Measurements from ENCODE around the gene IQCE.
"Not testable (repeated sequence)": the region's sequence is repeated elsewhere in the genome, so short reads cannot be mapped to it uniquely, and the experiment has no call there.

IQCE gene

GRCh38 chr7:2521952-2522591 is 36.7 kb upstream of the IQCE start:
- DNase-seq (ENCODE audit: low read depth): no peak

DNA sequence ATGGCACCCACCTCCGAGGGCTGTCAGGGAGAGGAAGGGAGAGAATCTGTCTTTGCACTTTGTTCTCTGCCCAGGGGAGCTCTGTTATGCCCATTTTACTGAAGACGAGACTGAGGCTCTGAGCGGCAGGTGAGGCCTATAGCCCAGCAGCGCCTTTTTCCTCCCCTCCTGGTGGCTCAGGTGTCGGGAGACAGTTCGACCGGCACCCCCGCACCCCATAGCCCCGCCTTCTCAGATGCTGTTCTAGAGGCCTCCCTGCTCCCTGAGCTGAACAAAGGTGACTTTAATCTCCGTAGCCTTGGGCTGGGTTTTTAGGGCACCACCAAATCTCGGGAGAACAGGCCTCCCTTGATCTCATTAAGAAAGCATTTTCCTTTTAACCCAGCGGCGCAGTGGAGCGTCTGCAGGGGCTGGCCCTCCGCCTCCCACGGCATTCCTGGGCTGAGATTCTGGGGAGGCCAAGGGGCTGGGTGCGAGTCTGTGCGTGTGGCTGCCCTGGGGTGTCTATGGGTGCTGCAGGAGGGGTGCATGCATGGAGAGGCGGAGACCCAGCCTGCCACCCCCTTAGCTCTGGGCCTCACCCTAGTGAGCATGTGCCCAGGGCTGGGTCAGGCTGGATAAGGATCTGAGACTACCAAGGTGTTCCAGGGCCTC is 35.9 kb upstream of the IQCE start:
- DNase-seq (ENCODE audit: low read depth): no peak

GRCh38 chr7:2523461-2523936 is 35.3 kb upstream of the IQCE start:
- no peak for DNase-seq (ENCODE audit: low read depth)

DNA sequence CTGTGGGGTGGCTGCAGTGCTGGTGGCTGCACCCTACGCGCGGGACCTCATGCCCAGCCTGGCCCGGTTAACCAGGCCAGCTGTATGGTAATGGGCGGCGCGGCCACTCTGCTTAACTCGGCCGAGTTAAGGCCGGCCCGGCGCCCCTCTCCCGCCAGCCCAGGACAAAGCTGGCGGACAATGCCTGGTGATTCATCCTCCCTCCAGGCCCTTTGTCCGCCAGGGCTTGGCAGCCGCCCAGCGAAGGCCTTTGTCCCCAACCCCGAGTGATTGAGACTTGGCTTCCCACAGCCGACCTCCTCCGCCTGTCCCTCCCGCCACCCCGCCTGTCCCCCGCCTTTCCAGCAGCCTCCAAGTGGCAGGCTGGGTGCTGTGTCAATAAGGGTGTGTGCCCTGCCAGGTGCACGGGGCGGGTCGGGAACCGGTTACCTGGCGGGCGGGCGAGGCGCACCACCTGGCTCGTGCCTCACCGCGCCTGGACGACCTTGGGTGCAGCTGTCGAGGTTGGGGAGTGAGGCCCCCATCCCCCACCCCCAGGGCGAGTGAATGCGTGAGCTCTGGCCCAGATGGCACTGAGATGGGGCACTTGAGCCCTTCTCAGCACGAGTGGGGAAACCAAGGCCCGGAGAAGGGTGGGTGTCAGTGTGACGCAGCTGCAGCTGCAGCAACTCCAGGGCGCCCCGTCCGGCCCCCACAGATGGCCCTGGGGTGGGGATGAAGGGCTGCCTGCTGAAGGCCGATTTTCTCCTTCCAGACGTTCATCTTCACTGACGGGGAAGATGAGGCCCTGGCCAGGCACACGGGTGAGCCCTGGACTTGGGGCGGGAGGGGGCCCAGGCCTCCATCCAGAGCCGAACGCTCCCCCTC is 34.6 kb upstream of the IQCE start:
- no peak for DNase-seq (ENCODE audit: low read depth)

DNA sequence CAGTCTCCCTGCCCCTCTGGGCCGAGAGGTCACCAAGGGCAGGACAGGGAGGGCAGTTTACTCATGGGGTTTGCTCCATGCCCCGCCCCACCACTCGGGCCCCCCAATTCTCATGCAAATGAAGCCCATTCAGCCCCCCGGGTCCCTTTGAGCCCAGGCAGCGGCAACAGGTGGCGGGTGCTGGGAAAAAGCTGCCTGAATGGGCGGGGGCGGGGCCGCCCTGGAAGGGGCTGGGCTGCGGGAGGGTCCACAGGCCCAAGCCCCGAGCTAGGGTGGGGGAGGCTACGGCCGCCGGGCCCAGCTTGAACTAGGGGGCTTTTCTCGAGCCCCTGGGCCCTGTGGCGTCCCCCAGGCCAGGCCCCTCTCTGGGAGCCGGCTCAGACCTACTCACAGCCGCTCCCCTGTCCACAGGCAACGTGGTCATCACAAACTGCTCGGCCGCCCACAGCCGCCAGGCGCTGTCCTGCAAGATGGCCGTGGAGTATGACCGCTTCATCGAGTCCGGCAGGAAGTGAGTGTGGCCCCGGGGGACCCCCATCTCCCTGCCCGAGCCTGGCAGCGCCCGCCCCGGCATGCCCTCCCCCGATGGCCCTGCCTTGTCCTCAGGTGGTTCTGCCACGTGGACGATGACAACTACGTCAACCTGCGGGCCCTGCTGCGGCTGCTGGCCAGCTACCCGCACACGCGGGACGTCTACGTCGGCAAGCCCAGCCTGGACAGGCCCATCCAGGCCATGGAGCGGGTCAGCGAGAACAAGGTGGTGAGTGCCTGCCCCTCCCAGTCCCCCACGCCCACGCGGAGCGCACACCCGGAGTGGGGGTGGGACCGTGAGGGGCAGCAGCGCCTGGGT is 33.7 kb upstream of the IQCE start:
- no peak for DNase-seq (ENCODE audit: low read depth)

DNA sequence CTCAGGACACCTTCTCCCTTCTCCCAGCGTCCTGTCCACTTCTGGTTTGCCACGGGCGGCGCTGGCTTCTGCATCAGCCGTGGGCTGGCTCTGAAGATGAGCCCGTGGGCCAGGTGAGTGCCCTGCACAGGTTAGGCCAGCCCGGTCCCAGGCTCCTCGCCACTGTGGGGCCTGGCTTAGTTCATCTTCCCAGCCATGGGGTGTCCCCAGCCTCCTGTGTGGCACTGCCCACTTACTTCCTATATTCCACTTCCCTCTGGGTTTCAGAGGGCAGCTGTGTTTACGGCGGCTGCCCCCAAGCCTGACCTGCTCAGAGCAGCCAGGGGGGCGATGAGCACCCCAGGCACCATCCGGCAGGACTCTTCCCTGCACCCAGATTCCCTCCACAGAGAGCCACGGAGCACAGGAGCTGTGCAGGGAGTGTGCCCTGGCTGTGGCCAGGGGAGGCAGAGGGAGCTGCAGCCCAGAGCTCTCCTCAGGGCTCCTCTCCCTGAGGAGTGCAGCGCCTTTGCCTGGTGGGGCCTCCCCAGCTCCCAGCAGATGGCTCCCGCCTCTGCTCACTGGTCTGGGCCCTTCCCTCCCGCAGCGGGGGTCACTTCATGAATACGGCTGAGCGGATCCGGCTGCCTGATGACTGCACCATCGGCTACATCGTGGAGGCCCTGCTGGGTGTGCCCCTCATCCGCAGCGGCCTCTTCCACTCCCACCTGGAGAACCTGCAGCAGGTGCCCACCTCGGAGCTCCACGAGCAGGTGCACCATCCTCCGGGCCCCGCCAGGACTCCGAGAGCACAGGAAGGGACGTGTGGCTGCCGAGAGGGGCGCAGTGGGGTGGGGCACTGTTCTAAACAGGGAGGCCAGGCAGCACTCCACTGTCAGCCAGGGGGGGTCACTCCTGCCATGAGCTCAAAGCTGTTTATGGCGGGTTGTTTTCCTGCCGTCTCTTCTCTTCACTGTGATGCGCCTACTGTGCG is 32.8 kb upstream of the IQCE start:
- DNase-seq (ENCODE audit: low read depth): no peak

- no peak for DNase-seq (ENCODE audit: low read depth)
Measured at GRCh38 chr7:2526659-2527504, 31.9 kb upstream of the IQCE start.

DNA sequence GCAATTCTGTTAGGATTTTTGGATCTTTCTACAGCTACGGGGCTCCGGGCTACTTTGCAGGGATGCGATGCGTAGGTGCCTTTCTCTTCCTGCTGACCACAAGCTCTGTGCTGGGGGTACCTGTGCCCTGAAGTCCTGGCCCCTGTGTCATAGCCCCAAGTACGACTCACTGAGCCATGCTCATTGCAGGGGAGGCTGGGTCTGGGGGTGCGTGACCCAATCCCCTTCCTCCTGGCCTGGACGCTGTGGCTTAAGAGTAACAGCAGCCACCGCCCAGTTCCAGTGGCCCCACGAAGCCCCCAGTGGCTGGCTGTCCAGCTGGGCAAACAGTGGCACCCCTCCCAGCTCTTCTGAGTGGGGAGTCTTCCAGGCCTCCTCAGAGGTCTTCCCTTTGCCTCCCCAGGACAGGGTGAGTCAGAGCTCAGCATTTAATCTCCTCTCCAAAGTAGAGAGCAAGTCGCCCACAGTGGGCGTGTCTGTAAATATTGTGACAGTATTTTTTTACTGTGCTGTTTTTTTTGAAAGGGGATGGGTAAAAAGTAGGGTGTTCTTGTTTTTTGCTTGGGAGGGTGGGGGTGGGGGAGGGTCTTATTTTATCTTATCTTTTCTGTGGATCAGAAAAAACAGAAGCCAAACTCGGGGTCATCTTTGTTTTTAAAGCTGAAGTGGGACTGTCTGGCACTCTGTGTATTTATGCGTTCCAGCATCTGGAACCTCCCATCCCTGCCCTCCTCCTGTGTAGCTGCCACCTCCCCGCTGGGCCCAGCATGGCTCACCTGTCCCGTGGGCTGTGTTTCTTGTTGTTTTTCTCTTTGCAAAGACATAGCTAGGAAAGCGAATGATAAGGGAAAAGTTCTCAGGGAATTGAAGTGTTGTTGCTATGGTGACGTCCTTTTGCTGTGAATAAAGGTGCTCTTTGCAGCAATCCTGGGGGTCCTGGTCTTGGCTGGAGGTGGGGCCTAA is 31.0 kb upstream of the IQCE start:
- no peak for DNase-seq (ENCODE audit: low read depth)

DNA sequence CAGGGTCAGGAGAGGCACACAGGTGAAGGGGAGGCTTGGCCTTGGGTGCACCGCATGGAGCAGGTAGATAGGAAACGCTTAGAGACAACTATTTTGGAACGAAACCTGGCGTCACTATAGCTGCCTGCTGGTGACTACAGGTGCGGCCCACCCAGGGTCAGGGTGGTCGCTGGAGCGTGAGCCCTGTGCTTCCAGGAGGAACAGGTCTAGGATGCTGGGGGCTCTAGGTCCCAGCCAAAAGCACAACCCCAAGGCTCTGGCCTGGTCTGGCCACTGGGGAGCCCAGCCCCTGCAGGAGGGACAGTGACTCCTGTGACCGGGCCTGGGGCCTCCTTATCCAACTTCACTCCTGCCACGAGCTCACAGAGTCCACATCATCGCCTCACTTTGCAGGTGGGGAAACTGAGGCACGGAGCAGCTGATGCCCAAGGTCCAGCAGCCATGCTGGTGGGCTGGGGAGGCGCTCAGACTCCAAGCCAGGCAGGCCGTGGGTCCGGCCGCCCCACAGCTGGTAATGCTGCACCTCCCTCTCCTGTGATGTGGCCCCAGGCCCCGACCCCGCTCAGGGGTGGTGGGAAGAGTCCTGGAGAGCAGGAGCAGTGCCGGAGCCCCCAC is 30.2 kb upstream of the IQCE start:
- DNase-seq (ENCODE audit: low read depth): no peak

DNA sequence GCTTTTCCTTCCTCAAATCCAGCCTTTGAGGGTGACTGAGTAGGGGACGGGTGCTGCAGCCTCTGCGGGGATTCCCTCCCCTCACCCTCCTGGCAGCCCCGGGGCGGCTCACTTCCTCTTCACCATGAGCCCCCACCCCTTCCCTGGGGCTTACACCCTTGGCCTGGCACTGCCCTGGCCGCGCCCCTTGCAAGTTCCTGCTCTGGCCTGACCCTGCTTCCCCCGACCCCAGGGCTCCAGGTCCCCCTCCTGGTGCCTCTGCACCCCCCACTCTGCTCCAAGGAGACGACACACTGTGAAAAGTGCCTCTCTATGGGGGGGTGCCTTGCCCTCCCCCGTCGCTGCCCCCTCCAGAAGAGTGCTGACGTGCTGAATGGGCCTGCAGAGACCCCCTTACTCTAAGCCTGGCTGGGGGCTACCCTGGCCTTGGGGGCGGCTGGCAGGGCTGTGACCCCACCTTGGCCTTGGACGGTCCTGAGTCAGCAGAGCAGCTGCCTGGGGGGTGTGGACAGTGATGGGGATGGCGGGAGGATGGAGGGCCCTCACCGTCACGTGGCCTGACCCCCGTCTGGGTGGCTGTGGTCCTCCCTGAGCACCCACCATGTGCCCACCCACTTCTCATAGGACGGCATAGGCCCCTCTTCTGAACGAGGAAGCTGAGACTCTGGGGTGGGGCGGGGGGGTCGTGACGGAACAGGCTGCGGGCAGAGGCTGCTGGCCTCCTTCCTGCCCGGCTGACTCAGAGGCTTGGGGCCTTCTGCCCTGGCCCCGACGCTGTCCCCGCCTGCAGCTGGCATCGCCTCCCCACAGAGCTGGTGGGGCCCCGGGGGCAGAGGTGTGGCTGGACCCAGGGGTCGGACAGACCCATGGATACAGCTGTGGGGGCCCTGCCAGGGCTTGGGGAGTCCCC is 29.4 kb upstream of the IQCE start:
- no peak for DNase-seq (ENCODE audit: low read depth)

DNA sequence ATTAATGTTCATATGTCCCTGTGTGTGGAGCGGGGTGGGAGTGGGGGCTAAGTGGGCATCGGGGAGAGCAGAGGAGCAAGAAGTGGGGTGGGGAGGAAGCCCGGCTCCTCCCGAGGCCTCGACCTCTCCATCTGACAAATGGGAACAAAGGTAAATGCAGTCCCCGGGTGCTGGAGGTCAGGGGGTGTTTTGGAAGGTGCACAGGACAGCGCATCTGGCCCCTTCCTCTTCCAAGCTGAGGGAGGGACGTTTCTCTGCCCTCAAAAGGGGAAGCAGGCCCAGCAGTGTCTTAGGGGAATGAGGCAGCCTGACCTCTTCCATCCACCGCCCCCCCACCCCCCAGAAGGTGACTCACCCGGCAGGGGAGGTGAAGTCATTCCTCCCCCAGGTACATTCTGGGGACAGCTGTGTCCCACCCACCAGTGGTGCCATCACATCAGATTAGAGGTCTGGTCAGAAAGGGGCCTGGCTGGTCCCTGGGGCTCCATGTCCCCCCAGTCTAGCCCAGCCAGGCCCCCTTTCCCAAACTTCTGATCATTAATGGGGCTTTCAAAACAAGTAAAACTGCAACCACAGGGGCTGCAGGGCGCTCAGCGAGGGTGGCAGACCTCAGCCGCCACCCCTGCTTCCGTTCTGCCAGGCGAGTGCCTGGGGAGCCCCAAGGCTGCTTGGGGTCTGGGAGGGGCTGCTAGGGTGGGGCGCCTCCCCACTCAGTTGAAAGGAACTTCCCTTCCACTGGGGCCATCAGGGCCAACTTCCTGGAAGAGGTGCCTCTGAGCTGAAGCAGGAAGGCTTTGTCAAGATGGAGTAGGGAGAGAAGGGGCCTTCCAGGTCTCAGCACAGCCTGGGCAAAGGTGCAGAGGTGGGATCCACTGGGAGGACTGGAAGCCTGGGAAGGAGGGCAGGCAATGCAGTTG is 28.4 kb upstream of the IQCE start:
- DNase-seq (ENCODE audit: low read depth): no peak

- not testable (repeated sequence) for DNase-seq (ENCODE audit: low read depth)
Measured at GRCh38 chr7:2530994-2531795, 27.6 kb upstream of the IQCE start.

GRCh38 chr7:2531796-2532110 is 27.0 kb upstream of the IQCE start:
- not testable (repeated sequence) for DNase-seq (ENCODE audit: low read depth)

GRCh38 chr7:2532199-2532772 is 26.5 kb upstream of the IQCE start:
- not testable (repeated sequence) for DNase-seq (ENCODE audit: low read depth)

DNA sequence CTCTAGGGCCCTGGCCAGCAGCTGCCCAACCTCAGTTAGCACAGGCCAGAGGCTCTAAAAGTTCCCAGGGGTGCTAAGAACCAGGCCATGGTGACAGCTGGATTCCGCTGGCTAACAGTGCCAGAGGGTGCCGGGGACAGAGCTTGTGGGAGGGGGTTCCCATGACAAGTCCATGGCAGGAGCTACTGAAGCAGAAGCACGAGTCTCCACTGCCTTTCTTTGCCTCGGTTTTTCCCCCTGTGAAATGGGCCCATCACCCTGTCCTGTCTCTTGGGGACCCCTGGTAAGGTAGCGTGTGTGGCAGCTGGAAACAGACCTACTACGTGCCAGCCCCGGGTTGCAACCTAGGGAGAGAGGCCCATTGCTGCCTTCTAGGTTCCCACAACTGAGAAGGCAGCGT is 26.0 kb upstream of the IQCE start:
- not testable (repeated sequence) for DNase-seq (ENCODE audit: low read depth)
